NCI-H526 (cell line): Measurements from ENCODE around the gene SAA1.

ENCODE experiments used
- DNase-seq, 2 experiments: peaks; one replicate each; lab custom pipeline; 2025; lab: John Stamatoyannopoulos, UW

SAA1 gene

DNA sequence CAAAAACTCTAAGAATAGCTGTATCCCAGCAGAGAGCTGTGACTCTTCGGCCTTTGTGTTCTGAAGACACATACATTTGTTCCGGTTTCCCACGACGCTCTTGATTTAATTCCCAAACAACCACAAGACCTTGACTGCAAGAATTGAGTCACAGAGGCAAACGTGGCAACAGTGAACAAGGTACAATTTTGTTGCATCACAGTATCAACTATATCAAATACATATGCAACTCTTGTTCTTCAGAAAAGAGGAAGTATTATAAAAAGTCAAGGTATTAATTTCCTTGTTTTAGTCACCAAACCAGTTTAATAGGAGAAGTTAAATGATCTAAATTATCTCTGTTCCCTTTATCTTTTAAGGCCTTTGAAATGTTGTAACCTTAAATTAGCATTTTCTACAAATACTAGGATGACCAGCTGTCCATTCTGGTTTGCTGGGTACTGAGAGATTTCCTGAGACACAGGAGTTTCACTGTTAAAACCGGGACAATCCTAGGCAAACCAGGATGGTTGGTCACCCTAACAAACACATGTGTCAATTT, 44.8 kb downstream of the SAA1 start:
- DNase-seq, result no peak

DNA sequence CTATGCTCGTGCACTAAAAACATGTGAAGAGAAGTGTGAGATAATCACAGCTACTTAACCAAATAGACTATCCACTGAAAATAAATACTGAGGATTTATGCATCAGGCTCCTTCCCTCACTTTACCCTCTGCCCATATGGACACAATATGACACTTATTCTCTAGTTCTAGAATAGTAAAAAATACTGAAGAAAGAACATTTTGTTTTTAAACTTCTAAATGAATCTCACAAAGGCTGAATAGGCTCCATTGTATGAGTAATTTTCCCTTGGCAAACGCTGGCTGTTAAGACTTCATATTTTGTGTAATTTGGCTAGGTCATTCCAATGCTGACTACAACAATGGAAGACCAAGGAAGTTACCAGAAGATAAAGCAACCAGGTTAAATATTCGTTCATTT, 45.9 kb downstream of the SAA1 start:
- no peak for DNase-seq

DNA sequence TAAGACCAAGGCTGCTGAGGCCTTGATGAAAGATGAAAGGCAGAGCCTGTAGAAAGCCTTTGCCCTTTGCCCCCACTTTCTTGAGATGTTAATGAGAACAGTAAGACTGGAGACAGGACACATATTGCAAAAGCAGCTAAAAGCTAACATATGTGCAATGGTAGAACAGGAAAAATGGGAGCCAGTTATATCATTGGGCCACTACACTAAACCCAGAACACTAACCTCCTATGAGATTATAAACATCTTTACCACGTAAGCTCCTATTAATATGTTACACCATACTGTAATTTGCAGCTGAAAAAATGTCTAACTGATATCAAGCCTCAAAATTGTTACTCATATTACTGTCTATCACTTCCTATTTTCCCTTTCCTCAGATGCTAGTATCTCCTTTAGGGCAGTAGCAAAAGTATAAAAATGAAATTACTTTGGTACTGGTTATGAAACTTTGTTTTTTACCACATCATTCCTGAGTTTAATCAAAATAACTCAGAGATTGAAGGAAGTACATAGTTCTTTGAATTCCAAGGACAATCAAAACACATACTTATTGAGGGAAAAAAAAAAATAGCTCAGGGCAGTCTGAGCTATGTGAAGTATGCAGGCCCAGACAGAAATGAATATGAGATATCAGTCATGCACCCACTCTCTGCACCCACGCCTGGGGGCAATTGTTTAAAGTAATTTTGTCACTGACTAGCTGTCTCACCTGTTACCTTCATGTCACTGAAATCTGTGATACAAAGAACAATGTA, 46.8 kb downstream of the SAA1 start:
- no peak for DNase-seq

DNA sequence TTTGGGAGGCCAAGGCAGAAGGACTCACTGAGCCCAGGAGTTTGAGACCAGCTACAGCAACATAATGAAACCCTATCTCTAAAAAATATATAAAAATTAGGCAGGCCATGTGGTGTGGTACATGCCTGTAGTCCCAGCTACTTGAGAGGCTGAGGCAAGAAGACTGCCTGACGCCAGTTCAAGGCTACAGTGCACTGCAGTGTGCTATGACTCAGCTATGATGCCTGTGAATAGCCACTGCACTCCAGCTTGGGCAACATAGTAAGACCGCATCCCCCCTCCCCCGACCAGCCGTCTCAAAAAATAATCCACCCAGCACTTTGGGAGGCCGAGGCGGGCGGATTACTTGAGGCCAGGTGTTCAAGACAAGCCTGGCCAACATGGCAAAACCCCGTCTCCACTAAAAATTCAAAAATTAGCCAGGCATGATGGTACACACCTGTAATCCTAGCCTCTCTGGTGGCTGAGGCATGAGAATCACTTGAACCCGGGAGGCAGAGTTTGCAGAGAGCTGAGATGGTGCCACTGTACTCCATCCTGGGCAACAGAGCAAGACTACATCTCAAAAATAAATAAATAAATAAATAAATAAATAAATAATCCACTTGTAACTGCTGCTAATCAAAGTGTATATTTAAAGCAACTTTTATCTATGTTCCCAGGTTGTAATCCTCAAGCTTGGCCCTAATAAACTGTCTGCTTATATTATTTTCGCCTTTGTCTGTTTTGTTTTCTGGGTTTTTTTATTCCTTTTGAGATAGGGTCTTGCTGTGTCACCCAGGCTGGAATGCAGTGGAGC, 48.1 kb downstream of the SAA1 start:
- DNase-seq, result no peak

DNA sequence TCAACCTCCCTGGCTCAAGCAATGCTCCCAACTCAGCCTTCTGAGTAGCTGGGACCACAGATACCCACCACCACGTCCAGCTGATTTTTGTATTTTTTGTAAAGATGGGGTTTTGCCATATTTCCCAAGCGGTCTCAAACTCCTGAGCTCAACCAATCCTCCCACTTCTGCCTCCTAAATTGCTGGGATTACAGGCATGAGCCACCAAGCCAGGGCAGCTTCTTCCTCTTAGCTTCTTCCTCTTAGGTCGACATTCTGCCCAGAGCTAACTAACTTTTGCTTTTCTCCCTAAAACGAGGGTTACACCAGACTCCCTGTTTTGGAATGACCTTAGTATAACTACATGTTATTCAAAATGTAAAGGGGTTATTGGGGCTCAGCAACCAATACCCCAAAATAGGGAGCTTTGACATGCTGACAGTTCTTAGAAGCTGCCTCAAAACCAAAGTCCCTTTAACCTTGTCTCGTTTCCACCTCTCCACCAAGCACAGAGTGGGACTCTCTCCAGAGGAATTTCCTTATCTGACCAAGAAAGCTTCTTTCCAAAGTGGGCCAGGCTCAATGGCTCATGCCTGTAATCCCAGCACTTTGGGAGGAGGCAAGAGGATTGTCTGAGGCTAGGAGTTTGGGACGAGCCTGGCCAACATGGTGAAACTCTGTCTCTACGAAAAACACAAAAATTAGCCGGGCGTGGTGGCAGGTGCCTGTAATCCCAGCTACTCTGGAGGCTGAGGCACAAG, 48.9 kb downstream of the SAA1 start:
- DNase-seq, result no peak

DNA sequence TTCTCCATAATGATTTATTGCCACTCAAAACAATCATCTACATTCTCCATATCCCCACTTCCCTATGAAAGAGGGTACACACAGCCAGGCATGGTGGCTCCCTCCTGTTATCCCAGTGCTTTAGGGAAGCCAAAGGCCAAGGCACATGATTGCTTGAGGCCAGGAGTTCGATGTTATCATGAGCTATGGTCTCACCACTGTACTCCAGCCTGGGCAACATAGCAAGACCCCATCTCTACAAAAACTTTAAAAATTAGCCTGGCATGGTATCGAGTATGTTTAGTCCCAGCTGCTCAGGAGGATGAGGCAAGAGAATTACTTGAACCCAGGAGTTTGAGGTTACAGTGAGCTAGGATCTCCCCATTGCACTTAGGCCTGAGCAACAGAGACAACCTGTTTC, 49.8 kb downstream of the SAA1 start:
- no peak for DNase-seq

DNA sequence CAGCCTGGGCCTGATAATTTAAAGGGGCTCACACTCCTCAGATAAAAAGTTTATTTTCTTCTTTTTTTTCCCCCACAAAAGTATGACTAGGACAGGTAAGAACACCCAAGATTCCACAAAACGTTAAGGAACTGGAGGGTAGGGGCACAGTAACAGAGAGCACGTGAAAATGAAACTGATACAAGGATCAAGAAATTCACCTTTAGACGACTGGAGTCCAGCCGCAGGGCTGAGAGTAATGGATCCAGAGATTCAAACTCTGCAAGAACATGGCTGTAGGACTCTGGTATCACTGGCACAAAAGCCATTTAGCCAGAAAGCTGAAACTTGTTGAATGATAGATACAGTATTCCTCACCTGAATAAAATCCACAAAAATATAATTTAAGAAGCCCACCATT, 51.5 kb downstream of the SAA1 start:
- DNase-seq, result no peak
